ENCODE results near the gene WBP1. TPM values are rescaled to one million over a fixed set of nuclear protein-coding genes. Genes with fewer than 3 reads are reported as not detected.

The WBP1 gene
- total and polyA plus RNA-seq, 2 donors from 2014 or later: 83.9 to 150 TPM

- intact Hi-C loops (cut with DNase I): no loop called here
- no peaks in the 10 kb centered on the region for H3K9me3 ChIP-seq (ENCODE audit: control insufficient read depth in 2 of 3, insufficient read depth in 1 of 3, low read length in 3 of 3)
- TF ChIP-seq CTCF (IDR thresholded peaks at IDR 0.05; ENCODE audit: borderline replicate concordance, extremely low read depth, insufficient read depth): no peak
- no peak overlapping the region for H3K27ac ChIP-seq (ENCODE audit: low read depth in 2 of 2, low read length in 2 of 2)
- DNase-seq (no peak), FAIRE-seq (no peak)
- peaks cover 4 to 52% (median 19%) of the 10 kb centered on the region in 3 donors for H3K36me3 ChIP-seq (ENCODE audit: control insufficient read depth in 2 of 3, insufficient read depth in 3 of 3, low read length in 3 of 3)
- H3K4me1 ChIP-seq (ENCODE audit: control insufficient read depth in 2 of 3, insufficient read depth in 2 of 3, low read depth in 1 of 3, low read length in 3 of 3): peaks cover 0 to 5% (median 0%) of the 10 kb centered on the region in 3 donors
- no peaks in the 10 kb centered on the region for H3K27me3 ChIP-seq (ENCODE audit: control insufficient read depth, insufficient read depth, low read length)
- H3K4me3 ChIP-seq (ENCODE audit: low read length in 3 of 3): no peak overlapping the region
- no peak overlapping the region for H3K9ac ChIP-seq (ENCODE audit: low read length in 3 of 3)
Measured at GRCh38 chr2:74425523-74425922, 32.7 kb upstream of the WBP1 start.

DNA sequence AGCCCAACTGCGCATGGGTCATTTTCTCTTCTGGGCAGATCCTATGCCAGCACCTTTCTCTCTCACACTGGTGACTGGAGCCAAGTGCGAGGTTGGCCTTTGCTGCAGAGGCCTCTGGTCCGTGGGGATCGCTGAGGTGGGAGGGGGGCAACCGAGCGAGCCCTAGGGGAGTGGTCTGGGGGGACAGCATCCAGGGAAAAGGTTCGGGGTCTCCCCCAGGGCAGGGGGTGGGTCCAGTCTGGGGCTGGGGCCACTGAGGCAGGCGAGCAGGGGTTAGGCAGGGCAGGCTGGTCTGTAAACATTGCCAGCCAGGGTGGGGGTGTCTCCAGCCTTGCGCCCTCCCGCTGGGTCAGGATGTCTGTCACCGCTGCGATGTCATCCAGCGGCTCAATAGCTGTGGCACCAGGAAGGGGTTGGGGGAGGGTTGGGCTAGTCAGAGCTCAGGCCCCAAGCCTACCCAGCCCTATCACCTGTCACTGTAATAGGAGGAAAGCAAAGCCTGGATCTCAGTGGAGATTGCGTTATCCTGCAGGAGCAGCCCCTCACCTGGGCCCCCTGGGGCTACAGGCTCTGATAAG is 32.0 kb upstream of the WBP1 start:
- TF ChIP-seq CTCF (IDR thresholded peaks at IDR 0.05; ENCODE audit: borderline replicate concordance, extremely low read depth, insufficient read depth): no peak

DNA sequence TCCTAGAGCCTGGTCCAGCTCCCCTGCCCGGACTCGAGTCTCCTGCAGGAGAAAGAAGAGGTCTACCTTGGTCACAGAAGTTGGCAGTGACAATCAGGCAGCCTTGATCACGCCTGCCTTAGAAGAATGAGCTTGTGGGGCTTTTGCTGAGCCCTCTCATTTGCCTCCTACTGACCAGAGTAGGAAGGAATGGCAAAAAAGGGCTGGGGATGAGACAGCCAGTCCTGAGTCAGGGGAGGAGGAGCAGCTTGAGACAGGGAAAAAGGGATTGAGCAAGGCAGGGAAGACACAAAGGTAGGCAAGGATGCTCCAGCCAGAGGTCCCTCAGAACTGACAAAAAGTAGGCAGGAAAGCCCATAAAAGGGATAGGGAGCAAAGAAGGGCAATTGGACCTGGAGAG is 30.7 kb upstream of the WBP1 start:
- H3K36me3 ChIP-seq (ENCODE audit: control insufficient read depth in 2 of 3, insufficient read depth in 3 of 3, low read length in 3 of 3): peaks cover 6 to 66% (median 27%) of the 10 kb centered on the region in 3 donors
- no peak overlapping the region for H3K27ac ChIP-seq (ENCODE audit: low read depth in 2 of 2, low read length in 2 of 2)
- DNase-seq: no peak
- peaks cover 0 to 9% (median 5%) of the 10 kb centered on the region in 3 donors for H3K4me1 ChIP-seq (ENCODE audit: control insufficient read depth in 2 of 3, insufficient read depth in 2 of 3, low read depth in 1 of 3, low read length in 3 of 3)
- FAIRE-seq: no peak
- no peaks in the 10 kb centered on the region for H3K9me3 ChIP-seq (ENCODE audit: control insufficient read depth in 2 of 3, insufficient read depth in 1 of 3, low read length in 3 of 3)
- no peak for TF ChIP-seq CTCF (IDR thresholded peaks at IDR 0.05; ENCODE audit: borderline replicate concordance, extremely low read depth, insufficient read depth)
- intact Hi-C loops (cut with DNase I): no loop called here
- H3K27me3 ChIP-seq (ENCODE audit: control insufficient read depth, insufficient read depth, low read length): no peaks in the 10 kb centered on the region
- no peak overlapping the region for H3K4me3 ChIP-seq (ENCODE audit: low read length in 3 of 3)
- H3K9ac ChIP-seq (ENCODE audit: low read length in 3 of 3): no peak overlapping the region

More for the DNA sequence above, 32.0 kb upstream of the WBP1 start:
- no peak for DNase-seq
- peaks cover 0 to 5% (median under 1%) of the 10 kb centered on the region in 3 donors for H3K4me1 ChIP-seq (ENCODE audit: control insufficient read depth in 2 of 3, insufficient read depth in 2 of 3, low read depth in 1 of 3, low read length in 3 of 3)
- H3K27me3 ChIP-seq (ENCODE audit: control insufficient read depth, insufficient read depth, low read length): no peaks in the 10 kb centered on the region
- intact Hi-C loops (cut with DNase I): no loop called here
- no peak overlapping the region for H3K4me3 ChIP-seq (ENCODE audit: low read length in 3 of 3)
- H3K9ac ChIP-seq (ENCODE audit: low read length in 3 of 3): no peak overlapping the region
- no peaks in the 10 kb centered on the region for H3K9me3 ChIP-seq (ENCODE audit: control insufficient read depth in 2 of 3, insufficient read depth in 1 of 3, low read length in 3 of 3)
- peaks cover 4 to 54% (median 21%) of the 10 kb centered on the region in 3 donors for H3K36me3 ChIP-seq (ENCODE audit: control insufficient read depth in 2 of 3, insufficient read depth in 3 of 3, low read length in 3 of 3)
- no peak overlapping the region for H3K27ac ChIP-seq (ENCODE audit: low read depth in 2 of 2, low read length in 2 of 2)
- FAIRE-seq: no peak

DNA sequence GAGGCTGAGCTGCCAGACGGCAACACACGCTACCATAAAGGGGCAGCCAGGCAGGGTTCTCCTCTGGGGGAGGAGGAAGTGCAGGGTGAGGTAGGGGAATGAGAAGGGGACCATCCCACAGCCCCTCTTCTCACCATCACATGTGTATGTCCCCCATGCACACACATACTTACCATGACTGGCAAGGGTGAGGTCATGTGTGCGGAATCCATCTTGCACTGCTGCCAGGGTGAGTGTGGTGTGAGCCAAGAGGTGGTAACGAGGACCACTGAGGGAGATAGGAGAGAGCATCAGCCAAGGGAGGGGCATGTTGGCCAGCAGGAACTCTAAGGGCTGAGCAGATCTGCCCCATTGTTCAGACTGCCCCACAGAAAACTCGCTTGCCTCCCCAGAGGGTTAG is 29.6 kb upstream of the WBP1 start:
- no peak for DNase-seq
- no peaks in the 10 kb centered on the region for H3K9me3 ChIP-seq (ENCODE audit: control insufficient read depth in 2 of 3, insufficient read depth in 1 of 3, low read length in 3 of 3)
- TF ChIP-seq CTCF (IDR thresholded peaks at IDR 0.05; ENCODE audit: borderline replicate concordance, extremely low read depth, insufficient read depth): no peak
- intact Hi-C loops (cut with DNase I): no loop called here
- H3K27me3 ChIP-seq (ENCODE audit: control insufficient read depth, insufficient read depth, low read length): no peaks in the 10 kb centered on the region
- no peak overlapping the region for H3K27ac ChIP-seq (ENCODE audit: low read depth in 2 of 2, low read length in 2 of 2)
- H3K4me1 ChIP-seq (ENCODE audit: control insufficient read depth in 2 of 3, insufficient read depth in 2 of 3, low read depth in 1 of 3, low read length in 3 of 3): peaks cover 0 to 9% (median 6%) of the 10 kb centered on the region in 3 donors
- H3K9ac ChIP-seq (ENCODE audit: low read length in 3 of 3): no peak overlapping the region
- no peak for FAIRE-seq
- H3K36me3 ChIP-seq (ENCODE audit: control insufficient read depth in 2 of 3, insufficient read depth in 3 of 3, low read length in 3 of 3): peaks cover 6 to 66% (median 27%) of the 10 kb centered on the region in 3 donors
- no peak overlapping the region for H3K4me3 ChIP-seq (ENCODE audit: low read length in 3 of 3)

All from kidney (tissue), 14 donors.